HepG2 (cell line): ENCODE data around the gene EDAR. TPM values are rescaled to one million over a fixed set of nuclear protein-coding genes. Genes with fewer than 3 reads are reported as not detected.

Experiments
- ATAC-seq: fragments of 200-7000 bp; cut with Tn5 transposase; 3 replicates; pipeline ENCODE4 v1.9.1; 2020; ENCODE audit warnings: mild to moderate bottlenecking, moderate library complexity
- BruUV-seq: library from RNA; stranded (reverse); fragments of 400-500 nt; replicated peaks from 2 replicates; lab custom pipeline; 2021; lab: Mats Ljungman, UMichigan
- CTCF ChIA-PET: fragments of 300-600 bp; formaldehyde crosslinking; extraction: SDS; loops from one replicate; lab custom pipeline; 2021; ENCODE audit warnings: low total read pairs, inconsistent platforms, low intra/inter-chr PET ratio; lab: Yijun Ruan, JAX
- POLR2A ChIA-PET: fragments of 350-600 bp; sonication (Branson Sonifier 250); formaldehyde crosslinking; loops from one replicate; lab custom pipeline; 2020; ENCODE audit warnings: antibody characterized with exemption, inconsistent platforms; lab: Yijun Ruan, JAX
- DNase-seq: peaks from one replicate; pipeline ENCODE4 v3.0.0-alpha.2; 2015; ENCODE audit warnings: low spot score
- FAIRE-seq: peaks from 3 replicates; lab custom pipeline; 2011; peaks lifted over from hg19 to GRCh38; lab: Jason Lieb, UNC
- H2AFZ ChIP-seq: one replicate; pipeline ENCODE4 v1.6.1; 2011; ENCODE audit warnings: low read length, inconsistent platforms
- H3K27ac ChIP-seq: fragments of 300-600 bp; 3 replicates; pipeline ENCODE4 v1.8.0; 2011; ENCODE audit warnings: mixed run types, mild to moderate bottlenecking, mixed read lengths, low read length, inconsistent platforms; ENCODE audit not compliant: insufficient read depth; ENCODE audit errors: extremely low read length
- H3K27me3 ChIP-seq, 2 experiments: fragments of 200-600 bp in 1 of 2; 2 replicates in 1 of 2; 3 replicates in 1 of 2; pipeline versions ENCODE4 v1.6.0 to v1.8.0; 2011; ENCODE audit warnings: low read length in 2 of 2, mild to moderate bottlenecking in 2 of 2, moderate library complexity in 2 of 2, inconsistent platforms in 1 of 2; ENCODE audit not compliant: insufficient read depth in 2 of 2, control insufficient read depth in 1 of 2
- H3K36me3 ChIP-seq, 2 experiments: fragments of 200-600 bp in 1 of 2; replicated peaks in 1 of 2; 2 replicates in 1 of 2; 3 replicates in 1 of 2; pipeline versions ENCODE4 v1.5.1 to v1.8.0; 2011; ENCODE audit warnings: low read length in 2 of 2, inconsistent platforms in 1 of 2; ENCODE audit not compliant: insufficient read depth in 2 of 2, control insufficient read depth in 1 of 2
- H3K4me1 ChIP-seq: 2 replicates; pipeline ENCODE4 v1.5.1; 2012; ENCODE audit warnings: low read length, inconsistent platforms; ENCODE audit not compliant: insufficient read depth
- H3K4me2 ChIP-seq: 2 replicates; pipeline ENCODE4 v1.6.0; 2011; ENCODE audit warnings: low read depth, low read length, inconsistent platforms
- H3K4me3 ChIP-seq, 3 experiments: fragments of 200-600 bp in 1 of 3; sonication (generic), shearing (Covaris generic) in 1 of 3; replicated peaks in 1 of 3; 2 replicates each; pipeline ENCODE4 v1.5.1; 2011 to 2016; ENCODE audit warnings: low read length in 3 of 3, inconsistent platforms in 2 of 3, low read depth in 2 of 3, mild to moderate bottlenecking in 2 of 3, control low read depth in 1 of 3, mixed read lengths in 1 of 3; ENCODE audit not compliant: insufficient read depth in 1 of 3
- H3K79me2 ChIP-seq: one replicate; pipeline ENCODE4 v1.6.1; 2011; ENCODE audit warnings: low read length, inconsistent platforms; ENCODE audit not compliant: insufficient read depth
- H3K9ac ChIP-seq: 2 replicates; pipeline ENCODE4 v1.6.0; 2011; ENCODE audit warnings: mild to moderate bottlenecking, low read depth, low read length, inconsistent platforms; ENCODE audit not compliant: insufficient read depth
- H3K9me3 ChIP-seq: 2 replicates; pipeline ENCODE4 v1.5.1; 2012; ENCODE audit warnings: mild to moderate bottlenecking, low read length
- H4K20me1 ChIP-seq: 2 replicates; pipeline ENCODE4 v1.6.0; 2011; ENCODE audit warnings: inconsistent platforms, mild to moderate bottlenecking, low read length, moderate library complexity; ENCODE audit not compliant: insufficient read depth
- GATAD1 ChIP-seq: IDR thresholded peaks from 2 replicates; pipeline ENCODE4 v1.6.1; 2016; ENCODE audit warnings: missing genetic modification reagents, missing compliant biosample characterization
- MAFF ChIP-seq: IDR thresholded peaks from 2 replicates; pipeline ENCODE4 v1.6.1; 2011; ENCODE audit warnings: low read depth, low read length, improper control_type of control experiment
- PHB2 ChIP-seq: fragments of 450-650 bp; IDR thresholded peaks from 2 replicates; pipeline ENCODE4 v1.6.1; 2018; ENCODE audit not compliant: partially characterized antibody
- ZFX ChIP-seq: sonication (generic); formaldehyde crosslinking; IDR thresholded peaks from 2 replicates; pipeline ENCODE4 v1.4.0; 2020; ENCODE audit warnings: mild to moderate bottlenecking, low read depth, missing genetic modification reagents, moderate library complexity
- ZKSCAN5 ChIP-seq: sonication (generic); formaldehyde crosslinking; IDR thresholded peaks from 2 replicates; pipeline ENCODE4 v1.5.1; 2020; ENCODE audit warnings: mild to moderate bottlenecking, missing genetic modification reagents
- ZNF251 ChIP-seq: sonication (generic); formaldehyde crosslinking; IDR thresholded peaks from 2 replicates; pipeline ENCODE4 v1.9.0; 2021; ENCODE audit warnings: mild to moderate bottlenecking, missing genetic modification reagents
- ZNF724P ChIP-seq: sonication (generic); formaldehyde crosslinking; IDR thresholded peaks from 2 replicates; pipeline ENCODE4 v1.8.0; 2022; ENCODE audit warnings: missing genetic modification reagents, borderline replicate concordance
- WGBS: methylation state at CpG from one replicate; pipeline ENCODE4 v1.1.6; 2017; ENCODE audit warnings: low lambda C conversion rate; 5-methylcytosine and 5-hydroxymethylcytosine counted together
- in situ Hi-C: cut with HindIII; loops from 2 replicates; pipeline ENCODE4 v1.10.0; 2017; ENCODE audit warnings: low pct_unique_long_range_greater_than_20kb; ENCODE audit not compliant: extremely low pct_ligation_motif_present
- intact Hi-C: fragments of 100-400 bp; cut with micrococcal nuclease; formaldehyde crosslinking; loops from one replicate; pipeline ENCODE4 v1.10.0; 2022; ENCODE audit not compliant: unreplicated experiment
- polyA plus RNA-seq, 8 experiments: library from polyadenylated mRNA; depleted of rRNA in 3 of 8; stranded (reverse) in 7 of 8; unstranded in 1 of 8; fragments of >200 nt; fragmentation: Illumina TruSeq in 4 of 8; extraction: Trizol in 4 of 8; gene quantifications; 2 replicates each; pipeline versions ENCODE4 v1.2.1 to v1.2.3, GENCODE V29; 2011 to 2016; ENCODE audit warnings: low read depth in 4 of 8, missing spikeins in 1 of 8, mixed read lengths in 1 of 8; ENCODE audit not compliant: insufficient read depth in 1 of 8
- total RNA-seq, 5 experiments: library from RNA; depleted of rRNA; stranded (reverse); fragments of >200 nt; fragmentation: Illumina TruSeq; extraction: Trizol; gene quantifications; 2 replicates each; pipeline ENCODE4 v1.2.3, GENCODE V29; 2016; ENCODE audit warnings: low read depth in 1 of 5
- TF ChIP-seq, protein P1 (sequence below): IDR thresholded peaks from 2 replicates; pipeline ENCODE4 v1.6.1; 2016; ENCODE audit warnings: mild to moderate bottlenecking, missing biosample characterization, missing genetic modification reagents
- TF ChIP-seq, protein P2 (sequence below): sonication (generic); formaldehyde crosslinking; conservative IDR thresholded peaks from 2 replicates; pipeline ENCODE4 v1.4.0; 2020; ENCODE audit warnings: missing genetic modification reagents
- TF ChIP-seq, protein P3 (sequence below): sonication (generic); formaldehyde crosslinking; IDR thresholded peaks from 2 replicates; pipeline ENCODE4 v1.4.0; 2020; ENCODE audit warnings: low read depth, mild to moderate bottlenecking, missing genetic modification reagents

The EDAR gene
- total and polyA plus RNA-seq, 2 of the 13 experiments (the other 11 are each of a cell fraction or from before 2014, with no cell fraction given) = not detected

DNA sequence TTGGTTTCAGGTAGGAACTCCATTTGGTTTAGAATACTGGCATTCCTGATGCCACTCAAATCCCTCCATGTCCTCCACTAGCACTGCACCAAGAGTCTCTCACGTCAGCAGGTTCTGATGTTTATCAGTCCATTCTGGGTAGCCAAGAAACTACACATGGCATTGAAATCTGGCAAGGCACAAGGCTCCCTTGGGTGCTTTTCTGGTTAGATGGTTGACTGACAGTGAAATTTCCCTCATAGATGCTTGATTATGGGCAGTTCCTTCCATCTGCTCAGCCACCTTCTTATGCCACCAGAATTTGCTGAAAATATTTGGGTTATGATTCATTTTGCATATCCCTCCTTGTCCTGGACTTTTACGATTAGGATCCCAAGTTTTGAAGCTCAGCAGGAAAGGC lies 32.6 kb downstream of the EDAR start:
- CTCF ChIA-PET = no interaction called here
- H3K27me3 ChIP-seq = peaks cover 4 to 33% of the 10 kb centered on the region in 2 experiments; a peak in 3 of 5 replicates
- FAIRE-seq = no peak

More for the DNA sequence above, 32.6 kb downstream of the EDAR start:
- Histone ChIP-seq H3K4me3 (no peak overlapping the region), H2AFZ (no peak overlapping the region), H3K4me1 (peaks cover 8% of the 10 kb centered on the region), H3K36me3 (no peaks in the 10 kb centered on the region), H3K9ac (no peak overlapping the region), H4K20me1 (no peaks in the 10 kb centered on the region), H3K9me3 (no peaks in the 10 kb centered on the region), H3K79me2 (no peaks in the 10 kb centered on the region), H3K27ac (no peak overlapping the region), H3K4me2 (no peak overlapping the region)
- WGBS = 72% methylated on average over 2 of the region's 2 CpGs
- intact Hi-C loops = no loop called here
- POLR2A ChIA-PET = no interaction called here
- BruUV-seq = no TSS peak
- ATAC-seq = no peak
- no peak for TF ChIP-seq ZFX (CRISPR knock-in tag)
- no peak for TF ChIP-seq MAFF
- TF ChIP-seq, protein P1, sequence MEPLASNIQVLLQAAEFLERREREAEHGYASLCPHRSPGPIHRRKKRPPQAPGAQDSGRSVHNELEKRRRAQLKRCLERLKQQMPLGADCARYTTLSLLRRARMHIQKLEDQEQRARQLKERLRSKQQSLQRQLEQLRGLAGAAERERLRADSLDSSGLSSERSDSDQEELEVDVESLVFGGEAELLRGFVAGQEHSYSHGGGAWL = no peak
- no peak for TF ChIP-seq PHB2
- no peak for TF ChIP-seq ZNF251
- TF ChIP-seq, protein P2, sequence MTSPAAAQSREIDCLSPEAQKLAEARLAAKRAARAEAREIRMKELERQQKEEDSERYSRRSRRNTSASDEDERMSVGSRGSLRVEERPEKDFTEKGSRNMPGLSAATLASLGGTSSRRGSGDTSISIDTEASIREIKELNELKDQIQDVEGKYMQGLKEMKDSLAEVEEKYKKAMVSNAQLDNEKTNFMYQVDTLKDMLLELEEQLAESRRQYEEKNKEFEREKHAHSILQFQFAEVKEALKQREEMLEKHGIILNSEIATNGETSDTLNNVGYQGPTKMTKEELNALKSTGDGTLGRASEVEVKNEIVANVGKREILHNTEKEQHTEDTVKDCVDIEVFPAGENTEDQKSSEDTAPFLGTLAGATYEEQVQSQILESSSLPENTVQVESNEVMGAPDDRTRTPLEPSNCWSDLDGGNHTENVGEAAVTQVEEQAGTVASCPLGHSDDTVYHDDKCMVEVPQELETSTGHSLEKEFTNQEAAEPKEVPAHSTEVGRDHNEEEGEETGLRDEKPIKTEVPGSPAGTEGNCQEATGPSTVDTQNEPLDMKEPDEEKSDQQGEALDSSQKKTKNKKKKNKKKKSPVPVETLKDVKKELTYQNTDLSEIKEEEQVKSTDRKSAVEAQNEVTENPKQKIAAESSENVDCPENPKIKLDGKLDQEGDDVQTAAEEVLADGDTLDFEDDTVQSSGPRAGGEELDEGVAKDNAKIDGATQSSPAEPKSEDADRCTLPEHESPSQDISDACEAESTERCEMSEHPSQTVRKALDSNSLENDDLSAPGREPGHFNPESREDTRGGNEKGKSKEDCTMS (CRISPR knock-in tag) = no peak
- TF ChIP-seq ZKSCAN5 (CRISPR knock-in tag) = no peak
- TF ChIP-seq ZNF724P (CRISPR knock-in tag) = no peak
- no peak for TF ChIP-seq GATAD1 (CRISPR knock-in tag)
- TF ChIP-seq, protein P3, sequence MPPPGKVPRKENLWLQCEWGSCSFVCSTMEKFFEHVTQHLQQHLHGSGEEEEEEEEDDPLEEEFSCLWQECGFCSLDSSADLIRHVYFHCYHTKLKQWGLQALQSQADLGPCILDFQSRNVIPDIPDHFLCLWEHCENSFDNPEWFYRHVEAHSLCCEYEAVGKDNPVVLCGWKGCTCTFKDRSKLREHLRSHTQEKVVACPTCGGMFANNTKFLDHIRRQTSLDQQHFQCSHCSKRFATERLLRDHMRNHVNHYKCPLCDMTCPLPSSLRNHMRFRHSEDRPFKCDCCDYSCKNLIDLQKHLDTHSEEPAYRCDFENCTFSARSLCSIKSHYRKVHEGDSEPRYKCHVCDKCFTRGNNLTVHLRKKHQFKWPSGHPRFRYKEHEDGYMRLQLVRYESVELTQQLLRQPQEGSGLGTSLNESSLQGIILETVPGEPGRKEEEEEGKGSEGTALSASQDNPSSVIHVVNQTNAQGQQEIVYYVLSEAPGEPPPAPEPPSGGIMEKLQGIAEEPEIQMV (CRISPR knock-in tag) = no peak
- in situ Hi-C loops = no loop called here
- DNase-seq = no peak
